CD4-positive, alpha-beta T cell treated with Interleukin-1 beta for 1 hour (primary cell): ENCODE data around the gene RTBDN.
A peak's percentile ranks its signal among the peaks of the same experiment; 100 is the strongest.

ENCODE experiments used
- DNase-seq, 2 donors: peaks; one replicate each; pipeline ENCODE4 v3.0.0-alpha.2; 2020 to 2022

Gene RTBDN

DNA sequence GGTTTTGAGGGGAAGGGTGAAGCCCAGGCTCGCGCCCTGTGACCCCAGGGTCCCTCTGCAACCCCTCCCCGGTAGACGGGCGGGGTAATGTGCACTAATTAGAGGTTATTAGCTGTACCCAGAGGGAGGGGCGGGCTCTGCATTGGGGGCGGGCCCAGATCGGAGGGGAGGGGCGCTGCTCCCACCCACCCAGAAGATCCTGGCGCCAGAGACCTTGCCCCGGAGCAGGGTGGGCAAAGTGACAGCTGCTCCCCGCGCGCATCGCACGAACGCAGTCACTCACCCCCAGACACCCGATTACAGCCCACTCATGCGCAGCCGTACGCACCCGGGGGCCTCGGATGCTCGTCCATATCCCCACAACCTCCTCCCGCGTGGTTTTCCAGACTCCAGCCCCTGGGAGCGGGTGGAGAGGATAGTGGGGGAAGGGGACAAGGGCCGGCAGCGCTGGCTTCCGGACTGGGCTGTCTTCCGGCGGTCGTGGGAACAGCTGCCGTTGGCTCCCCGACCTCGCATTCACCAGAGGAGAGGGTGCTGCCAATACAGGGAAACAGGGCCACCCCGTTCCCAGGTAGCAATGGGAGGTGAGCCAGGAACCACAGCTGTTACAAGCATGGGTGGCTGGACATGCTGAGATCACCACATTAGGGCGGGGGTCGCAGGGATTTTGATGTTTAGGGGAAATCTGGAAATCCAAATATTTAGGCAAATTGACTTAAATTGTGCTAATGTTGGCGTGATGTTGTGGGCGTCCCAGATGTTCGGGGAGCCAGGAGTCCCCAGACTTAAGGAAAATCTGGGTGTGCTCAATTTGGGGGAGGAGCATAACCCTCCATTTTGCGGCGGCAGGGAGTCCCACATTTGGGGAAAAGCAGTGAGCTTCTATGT, 56.1 kb downstream of the RTBDN start:
- DNase-seq, result peak; percentile 53 to 70

DNA sequence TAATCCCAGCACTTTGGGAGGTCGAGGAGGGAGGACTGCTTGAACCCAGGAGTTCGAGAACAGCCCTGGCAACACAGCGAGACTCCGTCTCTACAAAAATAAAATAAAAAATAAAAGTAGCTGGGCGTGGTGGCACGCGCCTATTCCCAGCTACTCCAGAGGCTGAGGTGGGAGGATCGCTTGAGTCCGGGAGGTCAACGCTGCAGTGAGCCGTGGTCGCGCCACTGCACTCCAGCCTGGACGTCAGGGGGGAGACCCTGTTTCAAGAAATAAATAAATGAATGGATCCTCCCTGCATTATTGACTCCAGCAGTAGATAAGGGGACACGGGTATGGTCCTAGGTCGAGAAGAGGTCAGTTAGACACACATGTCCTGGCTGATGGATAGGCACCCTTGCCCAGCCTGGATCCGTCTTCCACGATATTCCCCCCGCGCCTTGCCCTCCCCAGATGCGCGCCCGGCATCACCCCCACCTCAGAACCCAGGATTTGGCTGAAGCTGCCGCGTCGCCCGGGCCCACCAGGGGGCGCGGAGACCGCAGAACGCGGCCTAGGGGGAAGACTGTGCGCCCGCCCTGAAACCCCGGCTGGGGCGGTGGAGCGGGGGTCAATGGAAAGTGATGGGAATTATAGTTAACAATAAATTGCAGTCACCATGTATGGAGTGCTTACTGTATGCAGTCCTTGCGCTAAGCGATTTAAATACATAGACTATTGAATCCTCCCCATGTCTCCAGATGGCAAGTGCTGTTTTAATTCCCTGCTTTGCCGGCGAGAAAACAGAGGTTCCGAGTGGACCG, 57.0 kb downstream of the RTBDN start:
- DNase-seq, result peak; percentile 82 to 85
